Measurements from ENCODE around the gene OR7C2. TPM values are rescaled to one million over a fixed set of nuclear protein-coding genes. Genes with fewer than 3 reads are reported as not detected.

The OR7C2 gene
- total RNA-seq, 1 donor from 2014 or later: not detected

- intact Hi-C loops (cut with DNase I): no loop called here
- no peak for DNase-seq (ENCODE audit: low spot score)
- ATAC-seq: no peak
Measured at GRCh38 chr19:14974488-14974887, 33.2 kb downstream of the OR7C2 start.

DNA sequence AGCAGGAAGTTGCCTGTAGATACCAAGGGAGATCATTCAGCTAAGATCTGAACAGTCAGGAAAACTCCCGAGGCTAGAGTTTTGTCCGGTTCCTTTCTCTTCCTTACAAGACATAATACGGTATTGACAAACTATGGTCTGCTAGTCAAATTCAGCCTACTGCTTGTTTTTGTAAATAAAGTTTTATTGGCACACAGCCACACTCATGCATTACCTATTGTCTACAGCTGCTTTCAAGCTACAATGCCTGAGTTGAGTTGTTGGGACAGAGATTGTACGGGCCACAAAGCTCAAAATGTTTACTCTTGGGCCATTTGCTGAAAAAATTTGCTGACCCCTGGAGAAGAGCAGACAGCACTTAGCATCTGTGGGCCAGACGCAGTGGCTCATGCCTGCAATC is 35.8 kb downstream of the OR7C2 start:
- ATAC-seq: no peak
- DNase-seq (ENCODE audit: low spot score): no peak
- intact Hi-C loops (cut with DNase I): no loop called here

DNA sequence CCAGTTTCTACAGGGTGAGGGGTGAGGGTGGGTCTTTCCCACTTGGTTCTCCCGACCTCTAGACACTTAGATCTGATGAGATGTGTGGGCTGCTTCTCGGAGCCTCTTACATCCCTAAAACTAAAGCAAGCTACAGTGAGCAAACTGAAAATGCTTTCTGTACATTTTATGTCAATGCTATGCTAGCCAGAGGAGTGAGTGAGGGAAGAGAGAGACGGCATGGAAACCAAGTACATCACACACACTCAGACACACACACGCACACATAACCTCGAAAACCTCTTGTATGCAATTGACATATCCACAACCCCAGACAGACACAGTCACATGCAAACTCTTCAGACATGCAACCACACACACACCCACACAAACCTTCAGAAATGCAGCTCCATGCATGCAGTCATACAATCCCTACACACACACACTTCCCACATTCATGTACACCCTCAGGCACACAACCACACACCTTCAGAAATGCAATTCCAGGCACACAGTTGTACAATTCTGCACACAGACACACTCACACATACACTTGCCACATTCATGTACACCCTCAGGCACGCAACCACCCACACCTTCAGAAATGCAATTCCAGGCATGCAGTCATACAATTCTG is 37.0 kb downstream of the OR7C2 start:
- ATAC-seq (no peak), DNase-seq (ENCODE audit: low spot score) (no peak)
- intact Hi-C loops (cut with DNase I): no loop called here

DNA sequence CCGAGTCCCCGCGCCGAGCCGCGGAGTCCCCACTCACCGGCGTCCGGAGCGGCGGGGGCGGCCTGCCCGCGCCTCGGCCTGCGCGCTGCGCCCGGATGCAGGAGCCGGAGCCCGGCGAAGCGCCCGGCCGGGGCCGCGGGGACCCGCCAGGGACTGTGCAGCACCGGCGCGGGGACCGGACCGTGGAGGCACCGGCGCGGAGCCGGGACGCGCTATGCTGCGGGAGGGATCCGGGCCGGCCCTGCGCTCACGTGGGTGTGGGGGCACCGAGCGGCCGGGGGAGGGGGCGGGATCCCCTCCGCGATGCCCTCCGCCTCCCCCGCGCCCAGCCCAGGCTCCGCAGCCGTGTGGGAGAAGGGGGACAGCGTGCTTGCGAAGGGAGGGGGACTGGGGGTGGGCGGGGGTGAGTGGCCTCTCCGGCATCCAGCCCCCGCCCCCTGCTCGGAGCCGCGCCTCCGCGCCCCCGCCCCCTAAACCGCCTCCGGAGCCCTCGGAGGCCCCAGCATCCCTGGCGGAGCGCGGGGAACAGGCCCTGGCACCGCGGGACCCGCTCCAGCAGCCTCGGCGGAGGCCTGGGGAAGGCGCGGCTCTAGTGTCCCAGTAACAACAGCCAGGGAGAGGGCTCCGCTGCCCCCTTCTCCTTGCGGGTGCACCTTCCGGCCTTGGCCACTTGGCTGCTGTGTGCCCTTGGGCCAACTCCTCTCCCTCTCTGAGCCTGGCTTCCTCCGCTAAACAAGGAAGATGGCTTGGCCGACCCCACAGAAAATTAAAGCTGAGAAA is 38.4 kb downstream of the OR7C2 start, which contains the start of gene SLC1A6:
TSS of gene SLC1A6 (minus strand) at position 389 of the 780 bp plus-strand sequence. CDS start 6,954 bp downstream, outside the sequence.
- no peak for DNase-seq (ENCODE audit: low spot score)
- no peak for ATAC-seq
- intact Hi-C loops (cut with DNase I): no loop called here

GRCh38 chr19:14985133-14985532 is 43.8 kb downstream of the OR7C2 start:
- intact Hi-C loops (cut with DNase I): no loop called here
- no peak for ATAC-seq

More at GRCh38 chr19:14985133-14985532, 43.8 kb downstream of the OR7C2 start:
- no peak for DNase-seq (ENCODE audit: low spot score)

Other genes with a start within 250 kb of the OR7C2 start
- 4.9 TPM for gene ADGRE2, start 162.9 kb upstream of the OR7C2 start, total RNA-seq
- 0.22 TPM for gene OR7A5, start 106.3 kb upstream of the OR7C2 start, total RNA-seq
- gene OR7C1, start 106.3 kb upstream of the OR7C2 start, total RNA-seq: 0.04 TPM
- gene OR7A10, start 92.6 kb upstream of the OR7C2 start, total RNA-seq: not detected
- gene OR7A17, start 55.4 kb upstream of the OR7C2 start, total RNA-seq: not detected
- gene SLC1A6, start 38.4 kb downstream of the OR7C2 start, total RNA-seq: not detected
- not detected for gene CASP14, start 108.0 kb downstream of the OR7C2 start, total RNA-seq
- not detected for gene OR1I1, start 140.7 kb downstream of the OR7C2 start, total RNA-seq
- gene SYDE1, start 165.9 kb downstream of the OR7C2 start, total RNA-seq: 39.9 TPM